EH (cell line): Measurements from ENCODE around the gene ZSCAN12.

ENCODE experiments used
- DNase-seq: peaks from one replicate; pipeline ENCODE4 v3.0.0-alpha.2; 2015; ENCODE audit warnings: low read depth

ZSCAN12 gene

DNA sequence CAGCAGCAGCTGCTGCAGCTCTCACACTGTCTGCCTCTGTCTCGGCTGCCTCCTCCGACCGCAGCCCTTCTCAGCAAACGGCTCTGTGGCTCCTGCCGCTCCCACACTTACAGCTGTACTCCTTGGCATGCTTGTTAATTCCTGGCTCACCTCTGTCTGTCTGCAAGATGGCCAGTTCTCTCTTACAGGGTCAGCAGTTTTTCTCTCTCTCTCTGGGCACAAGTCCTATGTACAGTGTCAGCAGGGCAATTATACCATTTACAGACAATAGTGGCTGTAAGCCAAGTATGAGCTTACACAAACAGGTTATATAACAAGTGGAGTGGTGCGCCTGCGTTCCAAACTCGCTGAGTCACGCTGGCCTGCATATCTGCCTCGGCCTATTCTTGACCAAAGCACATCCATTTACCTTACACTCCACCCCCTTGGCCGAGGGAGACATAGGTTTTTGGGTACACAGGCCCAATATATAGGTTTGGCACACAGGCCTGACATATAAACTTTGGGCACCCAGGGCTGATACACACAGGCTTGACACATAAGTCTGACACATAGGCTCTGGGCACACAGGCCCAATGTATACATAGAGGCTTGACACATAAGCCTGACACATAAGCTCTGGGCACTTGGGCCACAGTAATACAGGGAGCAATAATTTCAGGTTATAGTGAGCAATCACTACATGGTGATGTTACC lies 45.4 kb downstream of the ZSCAN12 start:
- DNase-seq, result no peak

GRCh38 chr6:28353356-28353755 lies 46.2 kb downstream of the ZSCAN12 start:
- DNase-seq, result no peak

- no peak for DNase-seq
Measured at GRCh38 chr6:28351493-28351925, 48.0 kb downstream of the ZSCAN12 start.

DNA sequence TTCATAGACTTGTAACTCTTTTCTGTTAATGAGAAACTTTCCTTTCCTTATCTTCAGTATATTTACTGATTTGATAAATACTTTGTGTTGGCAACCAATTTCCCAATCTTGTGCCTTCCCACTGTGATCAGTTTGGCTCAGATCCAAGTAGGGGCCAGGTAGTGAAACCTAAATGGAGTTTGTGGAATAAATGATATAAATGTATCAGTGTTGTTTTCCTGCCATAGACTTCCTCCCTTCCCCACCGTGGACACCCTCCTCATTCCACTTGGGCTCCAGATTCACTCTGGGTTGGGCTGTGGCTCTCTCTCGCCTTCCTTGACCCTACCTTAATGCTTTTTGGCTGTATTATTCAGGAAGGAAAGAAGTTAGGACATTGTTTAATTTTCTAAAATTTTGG lies 48.5 kb downstream of the ZSCAN12 start:
- DNase-seq, result no peak

DNA sequence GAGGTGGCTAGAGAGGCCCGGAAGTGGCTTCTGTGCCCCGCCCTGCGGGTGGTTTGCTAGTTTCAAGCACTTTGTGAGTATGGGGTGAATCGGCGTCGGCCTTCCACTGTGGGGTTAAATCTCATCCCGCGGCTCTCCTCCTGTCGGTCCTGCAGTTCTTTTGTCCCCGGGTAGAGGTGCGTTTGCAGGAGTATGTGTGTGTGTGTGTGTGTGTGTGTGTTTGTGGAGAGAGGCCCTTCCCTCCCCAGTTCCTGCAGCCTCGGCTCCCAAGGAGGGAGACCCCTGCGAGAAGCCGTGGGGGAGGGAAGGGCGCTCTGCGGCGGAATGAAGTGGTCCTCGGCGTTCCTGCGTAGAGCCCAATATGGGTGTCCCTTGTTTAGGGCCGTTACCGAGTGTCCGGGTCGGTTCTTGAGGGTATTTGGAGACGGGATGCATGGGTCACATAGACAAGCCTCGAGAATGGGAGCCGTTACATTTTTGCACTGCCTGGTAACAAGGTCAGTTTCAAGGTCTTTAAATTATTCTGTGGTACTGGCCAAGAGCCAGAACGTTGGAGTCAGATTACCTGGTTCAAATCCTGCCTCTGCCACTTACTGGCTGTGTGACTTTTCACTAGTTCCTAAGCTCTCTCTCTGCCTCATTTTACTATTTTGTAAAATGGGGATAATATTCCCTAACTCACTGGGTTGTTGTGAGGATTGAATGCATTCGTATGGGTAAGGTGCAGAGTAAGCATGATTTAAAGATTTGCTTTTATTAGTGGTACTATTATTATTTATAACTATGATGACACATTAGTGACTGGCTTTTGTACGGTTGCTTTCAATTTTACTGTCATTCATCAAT lies 49.4 kb downstream of the ZSCAN12 start, which contains the start of gene ZKSCAN3:
Gene ZKSCAN3 (plus strand): TSS at position 56 of the 846 bp plus-strand sequence. CDS start 9,640 bp downstream, outside the sequence.
- DNase-seq, result peak; percentile 75

GRCh38 chr6:28349344-28349891 lies 50.1 kb downstream of the ZSCAN12 start:
- no peak for DNase-seq

GRCh38 chr6:28347119-28347518 lies 52.4 kb downstream of the ZSCAN12 start:
- no peak for DNase-seq

DNA sequence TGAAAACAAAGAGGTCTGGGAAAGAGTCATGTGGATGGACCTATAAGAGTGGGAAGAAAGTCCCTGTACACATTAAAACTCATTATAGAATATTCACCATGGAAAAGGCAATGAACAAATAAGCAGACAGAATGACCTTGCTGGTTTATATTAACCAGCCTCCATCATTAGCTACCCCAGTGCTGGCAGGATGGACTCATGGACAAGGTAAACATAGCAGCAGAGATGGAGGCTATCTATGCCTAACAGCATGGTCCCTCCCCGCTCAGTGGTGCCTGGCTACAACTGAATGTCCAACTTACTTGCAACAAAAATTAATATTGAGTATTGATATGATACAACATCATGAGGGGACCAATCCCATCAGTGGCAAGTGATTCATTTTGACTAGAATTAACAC lies 54.3 kb downstream of the ZSCAN12 start:
- no peak for DNase-seq

DNA sequence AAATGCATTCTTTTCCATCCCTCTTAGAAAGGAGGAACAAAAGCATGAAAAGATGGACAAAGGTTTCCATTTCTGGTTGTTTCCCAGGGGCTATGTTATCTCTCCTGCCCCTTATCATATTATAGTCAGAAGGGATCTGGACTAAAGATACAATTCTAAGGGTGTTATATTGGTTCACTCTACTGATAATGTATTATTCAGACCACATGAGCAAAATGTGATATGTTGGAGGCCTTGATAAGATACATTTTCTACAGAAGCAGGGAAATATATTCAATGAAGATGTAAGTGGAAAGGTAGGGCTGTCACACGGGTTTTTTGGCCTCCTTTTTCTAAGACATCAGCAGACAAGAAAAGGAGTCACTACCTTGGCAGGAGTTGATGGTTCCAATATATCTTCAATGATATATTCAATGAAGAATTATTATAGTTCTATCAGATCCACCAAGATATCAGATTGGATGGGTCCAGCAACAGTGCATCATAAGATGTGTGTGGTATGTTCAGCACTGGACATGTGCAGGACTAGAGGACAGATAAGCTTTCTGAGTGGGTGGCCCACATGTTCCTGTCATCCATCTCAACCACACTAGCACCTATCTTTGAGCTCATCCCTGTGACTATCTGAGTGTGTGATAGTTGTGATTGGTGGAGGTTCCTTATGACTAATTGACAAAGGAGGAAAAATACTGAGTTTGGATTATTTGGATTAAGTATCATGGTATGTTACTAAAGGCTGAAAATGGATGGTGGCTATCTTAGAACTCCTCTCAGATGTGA lies 55.5 kb downstream of the ZSCAN12 start:
- DNase-seq, result no peak

- DNase-seq, result no peak
Measured at GRCh38 chr6:28340310-28341095, 59.0 kb downstream of the ZSCAN12 start.

DNA sequence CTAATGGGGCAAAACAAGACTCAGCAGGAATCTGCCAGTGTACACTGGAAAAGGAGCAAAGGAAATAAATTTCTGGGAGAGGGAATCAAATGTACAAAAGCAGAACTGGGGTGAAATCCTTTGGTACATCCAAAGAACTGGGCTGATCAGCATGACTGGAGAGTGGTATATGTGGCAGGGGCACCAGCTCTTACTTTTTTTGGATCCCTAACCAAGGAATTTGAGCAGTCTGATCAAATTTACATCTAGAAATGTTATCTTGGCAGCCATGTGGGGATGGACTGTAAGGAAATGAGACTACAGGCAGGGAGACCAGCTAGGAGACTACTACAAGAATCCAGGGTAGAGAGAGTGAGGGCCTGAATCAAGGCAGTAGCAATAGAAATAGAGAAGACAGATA lies 62.4 kb downstream of the ZSCAN12 start:
- no peak for DNase-seq

DNA sequence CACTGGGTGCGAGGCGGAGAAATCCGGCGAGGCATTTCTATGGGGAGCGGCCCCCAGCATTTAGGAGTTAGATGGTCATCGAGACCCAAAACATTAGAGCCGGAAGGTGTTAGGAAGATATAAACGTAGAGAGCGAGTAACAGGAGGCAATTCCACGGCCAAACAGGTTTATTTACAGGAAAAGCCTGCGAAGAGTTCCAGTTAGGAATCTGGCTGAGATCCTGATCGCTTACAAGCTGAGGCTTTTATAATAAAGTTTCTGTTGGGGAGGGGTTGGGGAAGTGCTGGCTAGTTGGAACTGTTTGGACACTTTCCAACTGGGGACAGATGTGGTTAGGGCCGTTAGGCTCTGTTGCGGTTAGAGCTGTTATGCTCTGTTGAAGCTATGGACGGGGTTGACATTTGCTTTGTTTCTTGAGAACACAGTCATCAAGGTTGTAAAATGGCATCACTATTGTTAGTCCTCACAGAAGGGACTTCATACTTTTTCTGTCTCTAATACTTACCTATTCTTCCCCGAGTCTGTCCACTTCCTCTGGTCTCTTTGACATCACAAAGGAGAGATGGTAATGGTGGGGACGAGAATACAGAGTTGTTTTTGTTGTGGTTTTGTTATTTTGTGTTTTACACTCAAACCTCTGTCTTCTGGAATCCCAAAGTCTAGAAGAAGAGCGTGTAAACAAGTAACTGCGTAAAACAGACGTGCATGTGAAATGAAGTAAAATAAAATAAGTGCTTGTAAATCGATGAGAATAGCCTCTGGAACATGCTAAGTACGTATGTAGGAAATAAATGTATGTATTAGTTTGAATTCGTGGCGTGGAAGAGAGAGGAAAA lies 63.0 kb downstream of the ZSCAN12 start:
- DNase-seq, result peak; percentile 36

DNA sequence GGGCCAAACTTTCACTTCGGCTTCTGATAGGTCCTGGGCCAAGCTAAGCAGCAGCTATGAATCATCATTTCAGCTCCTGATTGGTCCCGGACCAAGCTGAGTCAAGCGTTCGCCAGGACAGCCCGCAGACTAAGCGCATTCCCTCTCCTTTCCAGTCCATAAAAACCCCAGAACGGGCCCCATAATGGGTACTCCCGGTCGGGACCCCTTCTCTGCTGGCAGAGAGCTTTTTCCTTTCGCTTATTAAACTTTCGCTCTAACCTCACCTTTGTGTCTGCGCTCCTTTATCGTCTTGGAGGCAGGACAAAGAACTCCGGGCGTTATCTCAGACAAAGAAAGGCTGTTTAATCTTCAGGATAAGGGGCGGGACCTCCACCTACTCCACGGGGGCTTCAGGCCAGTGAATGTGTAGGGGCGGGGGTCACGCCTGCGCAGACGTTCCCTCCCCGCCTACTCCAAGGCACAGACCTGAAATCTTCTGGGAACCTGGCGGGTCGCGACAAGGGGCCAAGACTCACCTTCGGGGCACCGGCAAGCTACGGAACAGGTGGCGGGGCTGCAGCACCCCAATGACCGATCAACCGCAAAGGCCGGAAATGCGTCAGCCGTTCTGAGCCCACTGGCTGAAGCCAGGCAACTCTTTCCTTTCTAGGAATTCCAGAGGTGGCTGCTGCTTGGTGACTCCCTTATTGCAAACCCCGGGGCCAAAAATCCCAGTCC lies 63.8 kb downstream of the ZSCAN12 start, which contains the start of gene ZSCAN31:
Gene ZSCAN31 (minus strand): TSS at position 585 of the 720 bp plus-strand sequence. CDS start 6,465 bp downstream, outside the sequence.
- DNase-seq, result peak; percentile 99

GRCh38 chr6:28335040-28335563 lies 64.4 kb downstream of the ZSCAN12 start:
- no peak for DNase-seq

DNA sequence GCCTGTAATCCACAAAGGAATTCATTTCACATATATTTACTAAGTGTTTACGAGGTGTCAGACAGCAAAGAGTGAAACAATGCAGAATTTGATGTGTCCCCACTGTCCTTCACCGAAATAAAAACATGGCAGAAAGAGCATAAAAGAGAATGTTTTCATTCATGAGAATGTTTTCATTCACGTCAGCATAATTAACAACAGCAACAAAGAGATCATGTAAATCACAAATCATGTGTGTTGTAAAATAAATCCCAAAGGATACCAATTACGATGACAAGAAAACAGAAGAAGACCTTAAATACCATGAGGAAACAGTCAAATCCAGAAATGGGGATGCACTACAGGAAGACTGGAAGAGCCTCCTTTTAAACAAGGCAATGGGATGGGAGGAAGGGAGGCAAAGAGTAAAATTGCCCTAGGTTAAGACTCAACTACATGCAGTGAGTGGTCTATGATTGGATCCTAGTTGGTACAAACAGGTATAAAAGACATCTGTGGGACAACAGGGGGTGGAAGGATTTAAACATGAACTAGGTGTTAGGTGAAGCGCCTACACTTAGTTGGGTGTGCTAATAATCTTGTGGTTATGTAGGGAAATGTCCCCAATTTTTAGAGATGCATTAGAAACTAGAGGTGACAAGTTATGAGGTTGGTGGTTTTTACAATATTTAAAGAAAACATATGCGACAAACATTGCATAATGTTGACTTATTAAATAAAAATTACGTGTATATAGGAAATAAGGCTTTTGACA lies 65.1 kb downstream of the ZSCAN12 start:
- DNase-seq, result no peak

DNA sequence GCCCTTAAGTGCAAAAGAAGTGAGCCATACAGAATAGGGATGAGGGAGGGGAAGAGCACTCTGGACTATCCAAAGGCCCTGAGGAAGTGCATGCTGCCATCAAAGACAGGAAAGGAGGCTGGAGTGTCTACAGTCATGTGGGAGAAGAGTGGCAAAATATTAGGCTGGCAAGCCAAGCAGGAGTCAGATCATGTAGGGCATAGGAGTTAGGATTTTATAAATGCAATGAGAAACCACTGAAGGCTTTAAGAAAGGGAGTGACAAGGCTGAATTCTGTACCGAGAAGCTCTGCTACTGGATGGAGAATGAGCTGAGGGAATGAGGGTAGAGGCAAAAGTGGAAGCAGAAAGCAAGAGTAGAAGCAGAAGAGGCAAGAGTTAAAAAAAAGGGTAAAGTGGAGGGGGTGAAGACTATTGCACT lies 65.9 kb downstream of the ZSCAN12 start:
- no peak for DNase-seq

DNA sequence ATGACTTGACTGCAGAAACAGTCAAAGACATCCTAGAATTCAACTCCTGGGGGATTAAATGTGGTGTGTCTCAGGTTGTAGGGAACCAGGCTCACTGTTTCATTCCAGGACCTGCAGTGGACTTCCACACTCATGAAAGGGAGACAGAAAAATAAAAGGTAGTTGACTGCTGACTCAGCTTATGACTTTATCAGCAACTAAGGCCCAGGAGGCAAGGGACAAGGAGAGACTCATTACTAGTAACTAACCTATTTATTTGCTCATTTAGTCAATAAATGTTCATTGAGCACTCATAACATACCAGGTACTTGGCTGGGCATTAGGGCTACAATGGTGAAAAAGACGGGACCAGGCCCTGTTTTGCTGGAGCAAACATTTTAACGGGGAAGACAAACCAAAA lies 66.5 kb downstream of the ZSCAN12 start:
- DNase-seq, result no peak

DNA sequence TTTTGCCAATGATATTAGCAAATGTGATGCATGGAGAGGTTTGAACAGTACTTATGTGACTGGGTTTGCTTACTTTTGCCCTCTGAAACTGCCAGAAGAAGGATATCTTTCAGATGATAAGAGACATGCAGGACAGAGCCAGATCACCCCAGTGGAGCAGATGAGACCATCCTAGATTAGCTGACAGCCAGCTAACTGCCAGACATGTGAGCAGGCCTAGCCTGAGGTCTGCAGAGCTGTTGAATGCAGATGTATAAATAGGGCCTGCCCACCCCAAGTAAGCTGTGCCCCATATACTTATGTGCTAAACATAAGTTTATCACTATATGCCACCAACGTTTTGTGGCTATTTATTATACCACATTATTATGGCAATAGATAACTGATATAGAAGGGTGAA lies 69.5 kb downstream of the ZSCAN12 start:
- no peak for DNase-seq
